Skin of body (tissue), 2 donors: Measurements from ENCODE around the gene MYRFL. TPM values are rescaled to one million over a fixed set of nuclear protein-coding genes. Genes with fewer than 3 reads are reported as not detected.
"Not testable (repeated sequence)": the region's sequence is repeated elsewhere in the genome, so short reads cannot be mapped to it uniquely, and the experiment has no call there.

Source experiments
- DNase-seq: peaks from one replicate; lab custom pipeline; 2025; lab: John Stamatoyannopoulos, UW
- total RNA-seq: library from RNA; depleted of rRNA; stranded (reverse); fragments of >200 nt; gene quantifications from one replicate; pipeline ENCODE4 v1.2.3, GENCODE V29; 2014

MYRFL gene
- 1.1 TPM for total RNA-seq

- DNase-seq: no peak
Observed at GRCh38 chr12:69824966-69825560, at the start of gene MYRFL. Gene MYRFL, plus strand, starts transcription at chr12:69825227. Its CDS starts 291 bp downstream, at chr12:69825518.

- no peak for DNase-seq
Observed at GRCh38 chr12:69779928-69780327, 45.1 kb upstream of the MYRFL start.

- DNase-seq: no peak
Observed at GRCh38 chr12:69783365-69783764, 41.7 kb upstream of the MYRFL start.

GRCh38 chr12:69789351-69789750 lies 35.7 kb upstream of the MYRFL start:
- DNase-seq: no peak

GRCh38 chr12:69792533-69792932 lies 32.5 kb upstream of the MYRFL start:
- DNase-seq: no peak

- DNase-seq: not testable (repeated sequence)
Observed at GRCh38 chr12:69807101-69807897, 17.7 kb upstream of the MYRFL start.

GRCh38 chr12:69810870-69811498 lies 14.0 kb upstream of the MYRFL start:
- no peak for DNase-seq

GRCh38 chr12:69816082-69816481 lies 8.9 kb upstream of the MYRFL start:
- no peak for DNase-seq

- no peak for DNase-seq
Observed at GRCh38 chr12:69821032-69821455, 4.0 kb upstream of the MYRFL start.

GRCh38 chr12:69821456-69822159 lies 3.4 kb upstream of the MYRFL start:
- DNase-seq: peak; percentile 25

GRCh38 chr12:69822201-69822860 lies 2.7 kb upstream of the MYRFL start:
- DNase-seq: no peak

GRCh38 chr12:69824028-69824427 lies 999 bp upstream of the MYRFL start:
- DNase-seq: no peak

GRCh38 chr12:69828897-69829296 lies 3.9 kb downstream of the MYRFL start:
- DNase-seq: no peak

GRCh38 chr12:69833696-69834095 lies 8.7 kb downstream of the MYRFL start:
- DNase-seq: no peak

- no peak for DNase-seq
Observed at GRCh38 chr12:69834147-69834546, 9.1 kb downstream of the MYRFL start.

GRCh38 chr12:69834576-69834975 lies 9.5 kb downstream of the MYRFL start:
- DNase-seq: peak; percentile 58

GRCh38 chr12:69835081-69835480 lies 10.1 kb downstream of the MYRFL start:
- DNase-seq: no peak

GRCh38 chr12:69836015-69836414 lies 11.0 kb downstream of the MYRFL start:
- DNase-seq: no peak

GRCh38 chr12:69837191-69837590 lies 12.2 kb downstream of the MYRFL start:
- no peak for DNase-seq

GRCh38 chr12:69837657-69838415 lies 12.8 kb downstream of the MYRFL start:
- DNase-seq: no peak

GRCh38 chr12:69840727-69841126 lies 15.7 kb downstream of the MYRFL start:
- no peak for DNase-seq
